ENCODE measurements around the gene CCDC13.

GRCh38 chr3:42743204-42743995 lies 29.7 kb downstream of the CCDC13 start:
- TF ChIP-seq CTCF (conservative IDR thresholded peaks at IDR 0.05; ENCODE audit: low read depth in 2 of 2) (no peak), POLR2AphosphoS5 (IDR thresholded peaks at IDR 0.05; ENCODE audit: low read depth) (no peak), JUNB (IDR thresholded peaks at IDR 0.05; ENCODE audit: unreplicated experiment) (no peak), EZH2phosphoT487 (IDR thresholded peaks at IDR 0.05; ENCODE audit: unreplicated experiment) (no peak)
